Measurements from ENCODE around the gene PABPN1L.

The PABPN1L gene

DNA sequence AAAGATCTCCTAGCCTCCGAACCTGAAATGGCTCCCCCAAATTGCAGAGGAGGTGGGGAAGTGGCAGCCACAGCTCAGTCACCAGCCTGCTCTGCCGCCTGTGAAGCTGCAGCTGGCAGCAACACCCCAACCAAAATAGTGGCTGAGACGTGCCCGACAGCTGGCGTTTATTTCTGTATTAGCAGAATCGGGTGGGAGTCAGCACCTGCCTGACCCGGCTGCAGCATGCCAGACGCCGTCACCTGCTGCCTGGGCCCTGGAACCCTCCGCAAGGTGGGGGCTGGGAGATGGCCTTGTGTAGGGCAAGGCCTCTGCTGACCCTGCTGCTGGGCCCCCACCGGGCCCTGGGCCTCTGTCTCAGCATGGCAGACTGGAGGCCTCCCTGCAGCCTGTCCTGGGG lies 17.5 kb upstream of the PABPN1L start:
- Histone ChIP-seq H4K91ac (ENCODE audit: low read depth, low read length) (no peak overlapping the region), H3K27ac (ENCODE audit: low read depth, low read length) (no peak overlapping the region), H3K79me1 (ENCODE audit: low read length) (no peaks in the 10 kb centered on the region), H2AK5ac (ENCODE audit: low read length) (no peak overlapping the region), H3K27me3 (ENCODE audit: insufficient read depth, low read length) (no peaks in the 10 kb centered on the region), H2BK120ac (ENCODE audit: insufficient read depth, low read length, poor library complexity) (no peak overlapping the region), H3K9ac (ENCODE audit: low read length) (no peak overlapping the region), H2AFZ (ENCODE audit: insufficient read depth, low read length, poor library complexity) (no peak overlapping the region), H3K23ac (ENCODE audit: low read length) (no peak overlapping the region), H3K18ac (ENCODE audit: low read length) (no peak overlapping the region), H3K4ac (ENCODE audit: low read depth, low read length) (no peak overlapping the region), H3K36me3 (ENCODE audit: control insufficient read depth in 1 of 2, insufficient read depth in 2 of 2, low read length in 2 of 2) (no peaks in the 10 kb centered on the region), H3K14ac (ENCODE audit: low read length) (no peak overlapping the region), H4K12ac (ENCODE audit: low read depth, low read length) (no peak overlapping the region), H2BK12ac (ENCODE audit: low read length) (no peak overlapping the region), H2BK5ac (ENCODE audit: low read depth, low read length, poor library complexity) (no peak overlapping the region), H3K4me3 (ENCODE audit: low read depth, low read length) (no peak overlapping the region), H3K4me2 (ENCODE audit: low read length) (no peak overlapping the region), H3K79me2 (ENCODE audit: control insufficient read depth, insufficient read depth, low read length, poor library complexity) (no peaks in the 10 kb centered on the region), H3K4me1 (ENCODE audit: control insufficient read depth in 1 of 2, insufficient read depth in 2 of 2, low read length in 2 of 2) (no peaks in the 10 kb centered on the region), H4K8ac (ENCODE audit: low read depth, low read length) (no peak overlapping the region), H3K9me3 (ENCODE audit: insufficient read depth, low read depth, low read length) (peaks cover 12% of the 10 kb centered on the region)
- DNase-seq: no peak
- no CpG with 5 or more reads among the region's 11 CpGs for WGBS (ENCODE audit: extremely low coverage, insufficient coverage, insufficient read length)

DNA sequence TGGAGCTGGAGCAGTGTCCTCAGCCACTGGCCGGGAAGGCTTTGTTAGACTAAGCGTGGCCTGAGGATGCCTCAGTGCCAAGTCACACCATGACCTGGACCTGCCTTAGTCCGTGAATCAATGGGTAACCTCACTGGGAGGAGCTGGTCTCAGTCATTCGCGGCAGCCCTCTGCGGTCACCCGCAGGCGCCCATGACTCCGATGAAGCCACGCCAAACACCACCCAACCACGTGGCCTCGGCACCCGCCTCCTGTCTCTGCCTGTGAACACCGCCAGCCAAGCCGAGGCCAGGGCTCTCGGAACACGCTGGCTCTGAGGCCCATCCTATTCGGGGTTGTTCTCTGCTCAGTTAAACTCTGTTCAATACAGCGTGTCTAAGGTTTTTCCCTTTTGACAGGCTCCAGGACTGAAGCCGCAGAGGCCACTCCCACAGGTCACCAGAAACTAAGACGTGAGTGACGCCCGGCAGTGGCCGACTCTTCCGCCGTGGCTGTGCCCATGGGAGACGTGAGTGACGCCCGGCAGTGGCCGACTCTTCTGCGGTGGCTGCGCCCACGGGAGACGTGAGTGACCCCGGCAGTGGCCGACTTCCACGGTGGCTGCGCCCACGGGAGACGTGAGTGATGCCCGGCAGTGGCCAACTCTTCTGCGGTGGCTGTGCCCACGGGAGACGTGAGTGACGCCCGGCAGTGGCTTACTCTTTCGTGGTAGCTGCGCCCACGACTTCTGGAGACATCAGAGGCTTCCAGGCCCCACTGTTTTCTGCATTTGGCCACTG lies 16.8 kb upstream of the PABPN1L start:
- DNase-seq: no peak
- no peak overlapping the region for H3K18ac ChIP-seq (ENCODE audit: low read length)
- no peak overlapping the region for H3K9ac ChIP-seq (ENCODE audit: low read length)
- no peak overlapping the region for H2BK12ac ChIP-seq (ENCODE audit: low read length)
- no peak overlapping the region for H3K4me3 ChIP-seq (ENCODE audit: low read depth, low read length)
- no peak overlapping the region for H4K91ac ChIP-seq (ENCODE audit: low read depth, low read length)
- H3K9me3 ChIP-seq (ENCODE audit: insufficient read depth, low read depth, low read length): peaks cover 10% of the 10 kb centered on the region
- no CpG with 5 or more reads among the region's 49 CpGs for WGBS (ENCODE audit: extremely low coverage, insufficient coverage, insufficient read length)
- H3K4me1 ChIP-seq (ENCODE audit: control insufficient read depth in 1 of 2, insufficient read depth in 2 of 2, low read length in 2 of 2): no peaks in the 10 kb centered on the region
- no peak overlapping the region for H3K4ac ChIP-seq (ENCODE audit: low read depth, low read length)
- no peak overlapping the region for H2BK120ac ChIP-seq (ENCODE audit: insufficient read depth, low read length, poor library complexity)
- H2BK5ac ChIP-seq (ENCODE audit: low read depth, low read length, poor library complexity): no peak overlapping the region
- H3K23ac ChIP-seq (ENCODE audit: low read length): no peak overlapping the region
- H3K4me2 ChIP-seq (ENCODE audit: low read length): no peak overlapping the region
- no peak overlapping the region for H3K14ac ChIP-seq (ENCODE audit: low read length)
- no peak overlapping the region for H3K27ac ChIP-seq (ENCODE audit: low read depth, low read length)
- no peaks in the 10 kb centered on the region for H3K36me3 ChIP-seq (ENCODE audit: control insufficient read depth in 1 of 2, insufficient read depth in 2 of 2, low read length in 2 of 2)
- no peaks in the 10 kb centered on the region for H3K79me2 ChIP-seq (ENCODE audit: control insufficient read depth, insufficient read depth, low read length, poor library complexity)
- H4K8ac ChIP-seq (ENCODE audit: low read depth, low read length): no peak overlapping the region
- no peak overlapping the region for H2AK5ac ChIP-seq (ENCODE audit: low read length)
- no peak overlapping the region for H2AFZ ChIP-seq (ENCODE audit: insufficient read depth, low read length, poor library complexity)
- H3K79me1 ChIP-seq (ENCODE audit: low read length): no peaks in the 10 kb centered on the region
- H3K27me3 ChIP-seq (ENCODE audit: insufficient read depth, low read length): no peaks in the 10 kb centered on the region
- H4K12ac ChIP-seq (ENCODE audit: low read depth, low read length): no peak overlapping the region

GRCh38 chr16:88882358-88883030 lies 16.0 kb upstream of the PABPN1L start:
- H4K8ac ChIP-seq (ENCODE audit: low read depth, low read length): no peak overlapping the region
- H3K79me2 ChIP-seq (ENCODE audit: control insufficient read depth, insufficient read depth, low read length, poor library complexity): no peaks in the 10 kb centered on the region
- no peak overlapping the region for H2AFZ ChIP-seq (ENCODE audit: insufficient read depth, low read length, poor library complexity)
- H3K18ac ChIP-seq (ENCODE audit: low read length): no peak overlapping the region
- H3K23ac ChIP-seq (ENCODE audit: low read length): no peak overlapping the region
- DNase-seq: no peak
- H3K9ac ChIP-seq (ENCODE audit: low read length): no peak overlapping the region
- no peaks in the 10 kb centered on the region for H3K27me3 ChIP-seq (ENCODE audit: insufficient read depth, low read length)
- no peaks in the 10 kb centered on the region for H3K36me3 ChIP-seq (ENCODE audit: control insufficient read depth in 1 of 2, insufficient read depth in 2 of 2, low read length in 2 of 2)
- H2AK5ac ChIP-seq (ENCODE audit: low read length): no peak overlapping the region
- H4K12ac ChIP-seq (ENCODE audit: low read depth, low read length): no peak overlapping the region
- no peak overlapping the region for H3K4ac ChIP-seq (ENCODE audit: low read depth, low read length)
- H2BK12ac ChIP-seq (ENCODE audit: low read length): no peak overlapping the region
- H3K4me3 ChIP-seq (ENCODE audit: low read depth, low read length): peak overlapping the region; percentile 64
- no peaks in the 10 kb centered on the region for H3K79me1 ChIP-seq (ENCODE audit: low read length)
- H3K4me2 ChIP-seq (ENCODE audit: low read length): no peak overlapping the region
- no peak overlapping the region for H2BK120ac ChIP-seq (ENCODE audit: insufficient read depth, low read length, poor library complexity)
- H3K27ac ChIP-seq (ENCODE audit: low read depth, low read length): no peak overlapping the region
- peaks cover 10% of the 10 kb centered on the region for H3K9me3 ChIP-seq (ENCODE audit: insufficient read depth, low read depth, low read length)
- no CpG with 5 or more reads among the region's 26 CpGs for WGBS (ENCODE audit: extremely low coverage, insufficient coverage, insufficient read length)
- no peak overlapping the region for H3K14ac ChIP-seq (ENCODE audit: low read length)
- no peak overlapping the region for H4K91ac ChIP-seq (ENCODE audit: low read depth, low read length)
- no peaks in the 10 kb centered on the region for H3K4me1 ChIP-seq (ENCODE audit: control insufficient read depth in 1 of 2, insufficient read depth in 2 of 2, low read length in 2 of 2)
- no peak overlapping the region for H2BK5ac ChIP-seq (ENCODE audit: low read depth, low read length, poor library complexity)

- H3K14ac ChIP-seq (ENCODE audit: low read length): no peak overlapping the region
- H3K36me3 ChIP-seq (ENCODE audit: control insufficient read depth in 1 of 2, insufficient read depth in 2 of 2, low read length in 2 of 2): no peaks in the 10 kb centered on the region
- no peak overlapping the region for H4K8ac ChIP-seq (ENCODE audit: low read depth, low read length)
- H3K9me3 ChIP-seq (ENCODE audit: insufficient read depth, low read depth, low read length): peaks cover 10% of the 10 kb centered on the region
- H4K91ac ChIP-seq (ENCODE audit: low read depth, low read length): no peak overlapping the region
- no peak overlapping the region for H3K4ac ChIP-seq (ENCODE audit: low read depth, low read length)
- no peak overlapping the region for H3K27ac ChIP-seq (ENCODE audit: low read depth, low read length)
- H4K12ac ChIP-seq (ENCODE audit: low read depth, low read length): no peak overlapping the region
- H2BK120ac ChIP-seq (ENCODE audit: insufficient read depth, low read length, poor library complexity): no peak overlapping the region
- H3K9ac ChIP-seq (ENCODE audit: low read length): no peak overlapping the region
- no peak overlapping the region for H2BK5ac ChIP-seq (ENCODE audit: low read depth, low read length, poor library complexity)
- no peak overlapping the region for H3K18ac ChIP-seq (ENCODE audit: low read length)
- H2AFZ ChIP-seq (ENCODE audit: insufficient read depth, low read length, poor library complexity): no peak overlapping the region
- H3K4me3 ChIP-seq (ENCODE audit: low read depth, low read length): peak overlapping the region; percentile 64
- no peaks in the 10 kb centered on the region for H3K4me1 ChIP-seq (ENCODE audit: control insufficient read depth in 1 of 2, insufficient read depth in 2 of 2, low read length in 2 of 2)
- WGBS (ENCODE audit: extremely low coverage, insufficient coverage, insufficient read length): no CpG with 5 or more reads among the region's 27 CpGs
- H3K4me2 ChIP-seq (ENCODE audit: low read length): no peak overlapping the region
- H3K23ac ChIP-seq (ENCODE audit: low read length): no peak overlapping the region
- no peaks in the 10 kb centered on the region for H3K79me2 ChIP-seq (ENCODE audit: control insufficient read depth, insufficient read depth, low read length, poor library complexity)
- H2BK12ac ChIP-seq (ENCODE audit: low read length): no peak overlapping the region
- H3K27me3 ChIP-seq (ENCODE audit: insufficient read depth, low read length): no peaks in the 10 kb centered on the region
- H2AK5ac ChIP-seq (ENCODE audit: low read length): no peak overlapping the region
- DNase-seq: no peak
- no peaks in the 10 kb centered on the region for H3K79me1 ChIP-seq (ENCODE audit: low read length)
Measured at GRCh38 chr16:88881675-88882357, 15.4 kb upstream of the PABPN1L start.
